Type B pancreatic cell (in vitro differentiated cells): ENCODE data around the gene USP47. TPM values are rescaled to one million over a fixed set of nuclear protein-coding genes. Genes with fewer than 3 reads are reported as not detected.

Experiments
- DNase-seq: peaks from one replicate; pipeline ENCODE4 v3.0.0; 2021; ENCODE audit warnings: mixed read lengths; ENCODE audit not compliant: unreplicated experiment; ENCODE audit errors: extremely low spot score
- H3K27ac Mint-ChIP-seq: 2 replicates; pipeline ENCODE4 v1.8.0; 2021; ENCODE audit warnings: mild to moderate bottlenecking, mixed read lengths
- H3K27me3 Mint-ChIP-seq: 2 replicates; pipeline ENCODE4 v1.8.0; 2021; ENCODE audit warnings: mixed read lengths
- H3K36me3 Mint-ChIP-seq: 2 replicates; pipeline ENCODE4 v1.8.0; 2021; ENCODE audit warnings: mixed read lengths
- H3K4me1 Mint-ChIP-seq: one replicate; pipeline ENCODE4 v1.8.0; 2021; ENCODE audit warnings: mixed read lengths; ENCODE audit not compliant: unreplicated experiment
- H3K4me3 Mint-ChIP-seq: 2 replicates; pipeline ENCODE4 v1.8.0; 2021; ENCODE audit warnings: mild to moderate bottlenecking, mixed read lengths
- H3K9me3 Mint-ChIP-seq: 2 replicates; pipeline ENCODE4 v1.8.0; 2021; ENCODE audit warnings: mixed read lengths
- CTCF ChIP-seq: fragments of 200-600 bp; sonication (generic); conservative IDR thresholded peaks from 2 replicates; pipeline ENCODE4 v1.5.0; 2021; ENCODE audit warnings: antibody characterized with exemption, mild to moderate bottlenecking
- total RNA-seq: library from RNA; stranded (reverse); gene quantifications from 2 replicates; pipeline ENCODE4 v1.2.1, GENCODE V29; 2021; ENCODE audit warnings: low replicate concordance

Gene USP47
- total RNA-seq, 1 donor from 2014 or later, result 54.4 TPM

- peaks cover 17% of the 10 kb centered on the region for H3K4me1 Mint-ChIP-seq
- TF ChIP-seq CTCF, result no peak
- no peak overlapping the region for H3K4me3 Mint-ChIP-seq
- DNase-seq, result no peak
- H3K9me3 Mint-ChIP-seq, result peaks cover 4% of the 10 kb centered on the region
- H3K27ac Mint-ChIP-seq, result no peak overlapping the region
- no peaks in the 10 kb centered on the region for H3K36me3 Mint-ChIP-seq
- no peaks in the 10 kb centered on the region for H3K27me3 Mint-ChIP-seq
Observed at GRCh38 chr11:11841116-11841722, 553 bp upstream of the USP47 start.

GRCh38 chr11:11842421-11843008 is 743 bp downstream of the USP47 start:
- TF ChIP-seq CTCF, result no peak
- Mint-ChIP-seq H3K36me3 (no peaks in the 10 kb centered on the region), H3K4me3 (no peak overlapping the region), H3K9me3 (no peaks in the 10 kb centered on the region), H3K27ac (no peak overlapping the region), H3K4me1 (peaks cover 27% of the 10 kb centered on the region), H3K27me3 (no peaks in the 10 kb centered on the region)
- DNase-seq, result no peak

GRCh38 chr11:11843211-11843621 is 1.4 kb downstream of the USP47 start:
- H3K27me3 Mint-ChIP-seq, result no peaks in the 10 kb centered on the region
- no peak overlapping the region for H3K27ac Mint-ChIP-seq
- peaks cover 29% of the 10 kb centered on the region for H3K4me1 Mint-ChIP-seq
- H3K36me3 Mint-ChIP-seq, result no peaks in the 10 kb centered on the region
- no peaks in the 10 kb centered on the region for H3K9me3 Mint-ChIP-seq
- no peak for DNase-seq
- H3K4me3 Mint-ChIP-seq, result no peak overlapping the region
- TF ChIP-seq CTCF, result no peak

GRCh38 chr11:11843642-11844041 is 1.9 kb downstream of the USP47 start:
- no peaks in the 10 kb centered on the region for H3K9me3 Mint-ChIP-seq
- H3K36me3 Mint-ChIP-seq, result no peaks in the 10 kb centered on the region
- no peak overlapping the region for H3K4me3 Mint-ChIP-seq
- H3K27ac Mint-ChIP-seq, result no peak overlapping the region
- peaks cover 29% of the 10 kb centered on the region for H3K4me1 Mint-ChIP-seq
- TF ChIP-seq CTCF, result no peak
- no peak for DNase-seq
- H3K27me3 Mint-ChIP-seq, result no peaks in the 10 kb centered on the region

GRCh38 chr11:11844272-11844671 is 2.5 kb downstream of the USP47 start:
- TF ChIP-seq CTCF, result no peak
- H3K36me3 Mint-ChIP-seq, result peaks cover 4% of the 10 kb centered on the region
- H3K9me3 Mint-ChIP-seq, result no peaks in the 10 kb centered on the region
- peaks cover 34% of the 10 kb centered on the region for H3K4me1 Mint-ChIP-seq
- H3K27ac Mint-ChIP-seq, result no peak overlapping the region
- H3K4me3 Mint-ChIP-seq, result no peak overlapping the region
- no peak for DNase-seq
- no peaks in the 10 kb centered on the region for H3K27me3 Mint-ChIP-seq
